GM06990 (cell line): ENCODE measurements around the gene KRT79.

ENCODE experiments used
- DNase-seq: peaks from one replicate; pipeline ENCODE4 v3.0.0-alpha.2; 2011; ENCODE audit not compliant: insufficient read length; ENCODE audit errors: extremely low read depth
- H3K27me3 ChIP-seq: replicated peaks from 2 replicates; pipeline ENCODE4 v1.6.0; 2011; ENCODE audit warnings: low read length; ENCODE audit not compliant: control insufficient read depth, insufficient read depth
- H3K36me3 ChIP-seq: 2 replicates; pipeline ENCODE4 v1.5.1; 2011; ENCODE audit warnings: low read length; ENCODE audit not compliant: control insufficient read depth, insufficient read depth
- H3K4me3 ChIP-seq: replicated peaks from 2 replicates; pipeline ENCODE4 v1.5.1; 2011; ENCODE audit warnings: low read depth, mild to moderate bottlenecking, control low read depth, low read length
- CTCF ChIP-seq: IDR thresholded peaks from 2 replicates; pipeline ENCODE4 v1.5.1; 2011; ENCODE audit warnings: low read length, control low read depth, mild to moderate bottlenecking, inconsistent platforms; ENCODE audit not compliant: insufficient read depth, poor library complexity, severe bottlenecking

Gene KRT79

DNA sequence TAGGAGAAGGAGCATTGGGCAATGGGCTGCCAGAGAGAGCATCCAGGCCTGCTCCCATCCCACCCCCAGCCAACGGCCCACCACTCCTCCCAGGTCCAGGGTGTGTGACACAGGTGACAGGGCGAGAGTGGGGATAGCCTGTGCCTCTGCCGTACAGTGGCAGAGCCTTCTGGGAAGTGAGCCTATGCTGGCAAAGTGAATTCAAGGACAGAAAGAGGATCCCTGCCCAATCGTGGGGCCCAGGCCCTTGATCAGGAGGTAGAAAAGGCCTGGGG, 553 bp upstream of the KRT79 start:
- DNase-seq, result no peak
- H3K4me3 ChIP-seq, result no peak overlapping the region
- TF ChIP-seq CTCF, result no peak
- no peaks in the 10 kb centered on the region; the same call in none of the 2 replicates for H3K27me3 ChIP-seq
- H3K36me3 ChIP-seq, result no peaks in the 10 kb centered on the region

DNA sequence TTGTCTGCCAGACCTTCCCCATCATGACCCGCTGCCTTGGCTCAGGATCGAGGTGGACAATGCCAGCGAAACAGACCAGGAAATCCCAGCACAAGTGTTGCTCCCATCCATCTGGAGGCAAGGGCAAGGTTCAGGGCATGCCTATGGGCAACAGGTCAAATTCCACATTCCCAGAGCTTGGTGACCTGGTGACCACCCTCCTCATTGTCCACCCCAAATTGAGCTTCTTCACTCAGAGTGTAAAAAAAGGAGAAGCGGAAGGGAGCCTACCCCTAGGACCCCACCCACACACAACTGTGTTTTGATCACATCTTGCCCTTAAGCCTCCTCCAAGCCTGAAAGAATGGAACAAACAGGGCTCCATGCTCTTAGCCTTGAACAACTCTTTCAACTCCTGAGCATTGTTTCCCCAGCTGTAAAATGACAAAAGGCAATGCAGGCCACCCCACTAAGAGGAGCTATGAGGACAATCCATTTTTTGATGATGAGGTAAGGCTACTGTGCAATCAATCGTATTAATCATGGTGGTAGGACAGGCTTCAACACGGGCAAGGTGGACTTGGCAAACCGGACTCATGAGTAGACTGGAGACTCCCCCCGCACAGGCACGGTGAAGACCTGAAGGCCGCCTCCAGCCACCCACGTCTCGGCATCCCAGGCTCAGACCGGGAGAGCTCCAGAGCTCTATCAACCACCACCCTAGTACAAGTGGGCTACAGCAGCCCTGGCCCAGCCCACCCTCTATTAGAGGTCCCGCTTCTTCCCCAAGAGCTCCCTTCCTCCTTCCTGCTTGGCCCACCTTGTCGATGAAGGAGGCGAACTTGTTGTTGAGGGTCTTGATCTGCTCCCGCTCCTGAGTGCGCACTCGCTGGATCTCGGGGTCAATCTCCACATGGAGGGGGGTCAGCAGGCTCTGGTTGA, 866 bp downstream of the KRT79 start:
- H3K27me3 ChIP-seq, result no peaks in the 10 kb centered on the region; the same call in none of the 2 replicates
- no peak for DNase-seq

GRCh38 chr12:52832451-52832850, 1.7 kb downstream of the KRT79 start:
- no peaks in the 10 kb centered on the region for H3K36me3 ChIP-seq
- no peak overlapping the region for H3K4me3 ChIP-seq
- no peak for TF ChIP-seq CTCF
- no peaks in the 10 kb centered on the region; the same call in none of the 2 replicates for H3K27me3 ChIP-seq
- DNase-seq, result no peak

More for the DNA sequence above, 866 bp downstream of the KRT79 start:
- TF ChIP-seq CTCF, result no peak
- no peaks in the 10 kb centered on the region for H3K36me3 ChIP-seq
- no peak overlapping the region for H3K4me3 ChIP-seq

DNA sequence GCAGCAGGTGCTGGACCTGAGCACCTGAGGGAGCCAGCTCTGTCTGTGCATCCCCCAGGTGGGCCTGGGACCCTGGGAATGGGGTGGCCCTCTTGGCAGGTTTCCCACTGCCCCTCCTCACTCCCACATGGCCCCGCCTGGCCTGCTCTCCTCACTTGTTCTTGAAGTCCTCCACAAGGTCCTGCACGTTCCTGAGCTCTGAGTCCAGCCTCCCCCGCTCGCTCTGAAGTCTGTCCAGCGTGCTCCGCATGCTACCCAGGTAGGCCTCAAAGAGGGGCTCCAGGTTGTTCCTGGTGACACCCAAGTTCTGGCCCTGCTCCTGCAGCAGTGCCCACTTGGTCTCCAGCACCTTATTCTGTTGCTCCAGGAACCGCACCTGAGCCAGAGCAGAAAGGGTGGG, 2.9 kb downstream of the KRT79 start:
- Histone ChIP-seq H3K36me3 (no peaks in the 10 kb centered on the region), H3K4me3 (no peak overlapping the region), H3K27me3 (no peaks in the 10 kb centered on the region; the same call in none of the 2 replicates)
- TF ChIP-seq CTCF, result no peak
- DNase-seq, result no peak

DNA sequence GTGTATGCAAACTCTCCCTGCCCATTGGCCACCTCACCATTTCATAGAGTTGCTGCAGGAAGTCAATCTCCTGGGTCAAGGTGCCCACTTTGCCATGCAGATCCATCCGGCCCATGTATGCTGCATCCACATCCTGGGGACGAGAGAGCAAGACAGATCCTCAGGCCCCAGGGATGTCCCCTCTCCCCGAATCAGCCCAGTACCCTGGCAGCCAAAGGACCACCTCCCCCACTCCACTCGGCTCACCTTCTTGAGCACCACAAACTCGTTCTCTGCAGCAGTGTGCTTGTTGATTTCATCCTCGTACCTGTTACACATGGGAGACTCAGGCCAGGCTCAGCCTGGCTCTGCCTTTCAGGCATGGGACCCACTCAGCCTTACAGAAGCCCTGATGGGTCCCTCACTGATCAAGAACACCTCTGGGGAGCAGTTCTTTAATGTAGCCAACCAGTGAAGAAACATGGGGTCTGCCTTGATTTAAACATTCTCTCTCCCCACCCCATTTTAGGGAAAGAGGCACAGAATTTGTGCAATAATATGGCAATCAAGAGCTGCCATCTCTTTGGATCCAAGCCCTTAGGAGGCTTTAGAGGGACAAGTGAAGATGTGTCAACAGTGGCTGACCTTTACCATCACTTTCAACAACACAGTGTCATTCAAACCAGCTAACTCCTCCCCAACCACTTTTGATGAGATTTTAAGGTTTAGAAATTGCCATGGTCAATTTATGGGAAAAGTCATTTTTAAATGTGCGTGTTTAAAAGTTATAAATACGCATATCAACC, 3.9 kb downstream of the KRT79 start:
- no peaks in the 10 kb centered on the region for H3K36me3 ChIP-seq
- TF ChIP-seq CTCF, result no peak
- no peak overlapping the region for H3K4me3 ChIP-seq
- DNase-seq, result no peak
- no peaks in the 10 kb centered on the region; the same call in none of the 2 replicates for H3K27me3 ChIP-seq
